ENCODE results near the gene GRIP2.
"Not testable (repeated sequence)": the region's sequence is repeated elsewhere in the genome, so short reads cannot be mapped to it uniquely, and the experiment has no call there.

Gene GRIP2

DNA sequence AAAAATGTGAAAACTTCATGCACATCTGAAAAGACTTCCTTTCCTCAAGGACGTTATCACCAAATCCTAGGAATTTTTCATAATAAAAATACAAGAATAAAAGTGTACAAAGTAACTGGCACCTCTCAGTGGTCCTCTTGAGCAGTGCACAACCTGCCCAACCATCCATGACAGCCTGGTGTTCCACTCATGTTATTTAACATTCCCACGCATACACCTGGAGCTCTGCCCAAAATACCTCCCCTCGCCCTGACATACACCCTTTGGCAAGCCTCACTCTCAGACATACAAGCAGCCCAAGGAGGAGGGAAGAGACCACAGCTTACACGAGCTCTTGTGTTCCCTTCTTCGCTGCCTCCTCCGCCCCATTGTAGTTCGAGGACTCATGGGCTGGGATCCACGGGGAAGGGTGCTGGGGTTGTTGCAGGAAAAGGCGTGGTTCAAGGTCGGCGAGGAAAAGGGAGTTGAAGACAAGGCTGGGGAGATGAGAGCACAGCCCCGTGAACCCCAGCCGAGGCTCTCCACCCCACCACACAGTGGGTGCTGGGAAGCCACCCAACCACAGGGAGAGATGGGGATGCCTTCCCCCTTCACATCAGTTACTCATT is 23.3 kb downstream of the GRIP2 start:
- no peak for DNase-seq (ENCODE audit: low spot score)
- in situ Hi-C loops (cut with MboI; ENCODE audit: low sequenced_read_pairs, unreplicated experiment): no loop called here
- TF ChIP-seq, protein P1, sequence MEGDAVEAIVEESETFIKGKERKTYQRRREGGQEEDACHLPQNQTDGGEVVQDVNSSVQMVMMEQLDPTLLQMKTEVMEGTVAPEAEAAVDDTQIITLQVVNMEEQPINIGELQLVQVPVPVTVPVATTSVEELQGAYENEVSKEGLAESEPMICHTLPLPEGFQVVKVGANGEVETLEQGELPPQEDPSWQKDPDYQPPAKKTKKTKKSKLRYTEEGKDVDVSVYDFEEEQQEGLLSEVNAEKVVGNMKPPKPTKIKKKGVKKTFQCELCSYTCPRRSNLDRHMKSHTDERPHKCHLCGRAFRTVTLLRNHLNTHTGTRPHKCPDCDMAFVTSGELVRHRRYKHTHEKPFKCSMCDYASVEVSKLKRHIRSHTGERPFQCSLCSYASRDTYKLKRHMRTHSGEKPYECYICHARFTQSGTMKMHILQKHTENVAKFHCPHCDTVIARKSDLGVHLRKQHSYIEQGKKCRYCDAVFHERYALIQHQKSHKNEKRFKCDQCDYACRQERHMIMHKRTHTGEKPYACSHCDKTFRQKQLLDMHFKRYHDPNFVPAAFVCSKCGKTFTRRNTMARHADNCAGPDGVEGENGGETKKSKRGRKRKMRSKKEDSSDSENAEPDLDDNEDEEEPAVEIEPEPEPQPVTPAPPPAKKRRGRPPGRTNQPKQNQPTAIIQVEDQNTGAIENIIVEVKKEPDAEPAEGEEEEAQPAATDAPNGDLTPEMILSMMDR (IDR thresholded peaks at IDR 0.05; ENCODE audit: borderline replicate concordance, control extremely low read depth, extremely low read depth, insufficient read depth, missing control alignments): no peak

DNA sequence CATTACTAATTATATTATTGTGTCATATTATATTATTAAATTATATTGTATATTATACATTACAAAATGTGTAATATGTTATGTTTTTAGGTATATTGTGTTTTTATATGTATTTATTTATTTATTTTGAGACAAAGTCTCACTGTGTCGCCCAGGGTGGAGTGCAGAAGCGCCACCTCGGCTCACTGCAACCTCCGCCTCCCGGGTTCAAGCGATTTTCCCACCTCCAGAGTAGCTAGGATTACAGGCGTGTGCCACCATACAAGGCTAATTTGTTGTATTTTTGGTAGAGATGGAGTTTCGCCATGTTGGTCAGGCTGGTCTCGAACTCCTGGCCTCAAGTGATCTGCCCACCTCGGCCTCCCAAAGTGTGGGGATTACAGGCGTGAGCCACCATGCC is 24.6 kb downstream of the GRIP2 start:
- in situ Hi-C loops (cut with MboI; ENCODE audit: low sequenced_read_pairs, unreplicated experiment); DNase-seq (ENCODE audit: low spot score): not testable (repeated sequence)

DNA sequence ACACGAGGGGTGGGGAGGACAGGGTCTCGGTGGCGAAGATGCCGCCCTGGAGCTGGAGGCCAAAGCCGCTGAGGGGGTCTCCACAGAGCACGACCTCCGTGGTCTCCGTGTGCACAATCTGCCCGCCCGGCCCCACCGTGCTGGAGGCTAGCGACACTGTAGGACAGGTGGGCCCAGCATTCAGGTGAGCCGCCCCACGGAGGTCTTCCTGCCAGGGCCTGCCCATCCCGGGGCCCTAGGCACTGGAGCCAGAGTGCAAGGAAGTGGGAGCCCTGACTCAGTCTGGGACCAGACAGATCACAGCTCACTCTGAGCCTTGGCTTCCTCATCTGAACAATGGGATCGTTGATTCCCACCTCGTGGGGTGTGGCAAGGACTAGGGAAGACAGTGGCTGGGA is 25.8 kb downstream of the GRIP2 start:
- TF ChIP-seq, protein P1 (IDR thresholded peaks at IDR 0.05; ENCODE audit: borderline replicate concordance, control extremely low read depth, extremely low read depth, insufficient read depth, missing control alignments): no peak
- in situ Hi-C loops (cut with MboI; ENCODE audit: low sequenced_read_pairs, unreplicated experiment): no loop called here
- no peak for DNase-seq (ENCODE audit: low spot score)

DNA sequence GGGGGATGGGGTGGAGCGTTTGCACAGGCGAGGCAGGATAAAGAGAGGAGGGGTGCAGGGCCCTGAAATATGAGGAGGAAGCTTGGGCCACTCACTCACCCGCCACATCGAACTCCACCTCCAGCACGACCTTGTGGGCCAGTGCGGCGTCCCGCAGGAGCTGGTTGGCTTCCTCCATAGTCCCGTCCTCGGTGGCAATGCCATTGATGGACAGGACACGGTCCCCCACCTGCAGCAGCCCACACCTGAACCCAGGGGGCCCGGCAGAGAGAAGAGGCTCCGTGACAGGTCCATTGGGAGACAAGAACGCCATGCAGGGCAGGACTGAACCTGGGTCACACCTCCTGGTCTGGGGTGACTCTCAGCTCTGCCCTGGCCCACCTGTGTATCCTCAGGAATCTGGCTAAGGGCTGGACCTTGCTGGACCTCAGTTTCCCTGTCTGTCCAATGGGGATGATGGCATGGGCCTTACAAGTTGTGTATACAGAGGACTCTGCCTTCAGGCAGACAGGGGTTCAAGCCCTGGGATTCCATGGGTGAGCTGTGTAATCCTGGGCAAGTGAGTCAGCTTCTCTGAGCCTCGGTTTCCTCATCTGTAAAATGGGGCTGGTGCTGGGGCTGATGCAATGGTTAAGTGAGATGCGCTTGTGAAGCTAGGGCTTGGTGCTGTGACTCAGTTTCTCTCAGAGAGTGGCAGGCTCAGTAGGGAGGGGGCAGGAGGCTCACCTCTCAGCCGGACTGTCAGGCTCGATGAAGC is 26.4 kb downstream of the GRIP2 start:
- DNase-seq (ENCODE audit: low spot score): no peak
- TF ChIP-seq, protein P1 (IDR thresholded peaks at IDR 0.05; ENCODE audit: borderline replicate concordance, control extremely low read depth, extremely low read depth, insufficient read depth, missing control alignments): no peak
- in situ Hi-C loops (cut with MboI; ENCODE audit: low sequenced_read_pairs, unreplicated experiment): no loop called here

DNA sequence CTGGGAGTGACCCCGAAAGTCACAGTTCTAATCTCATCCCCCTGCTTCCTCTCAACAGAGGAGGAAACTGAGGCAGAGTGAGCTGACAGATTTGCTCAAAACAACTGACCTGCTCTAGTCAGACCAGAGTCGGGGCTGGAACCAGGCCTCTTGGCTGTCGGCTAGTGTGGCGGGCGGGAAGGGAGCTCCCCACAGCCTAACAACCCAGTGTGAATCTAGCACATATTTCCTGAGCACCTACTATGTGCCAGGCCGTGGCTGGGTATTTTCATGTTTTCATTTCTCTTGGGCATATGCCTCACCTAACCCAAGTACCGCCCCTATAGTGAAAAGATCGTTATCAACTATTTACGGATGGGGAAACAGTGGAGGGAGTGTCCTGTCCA is 27.2 kb downstream of the GRIP2 start:
- TF ChIP-seq, protein P1 (IDR thresholded peaks at IDR 0.05; ENCODE audit: borderline replicate concordance, control extremely low read depth, extremely low read depth, insufficient read depth, missing control alignments): no peak
- in situ Hi-C loops (cut with MboI; ENCODE audit: low sequenced_read_pairs, unreplicated experiment): no loop called here
- no peak for DNase-seq (ENCODE audit: low spot score)

GRCh38 chr3:14512281-14512941 is 27.7 kb downstream of the GRIP2 start:
- TF ChIP-seq, protein P1 (IDR thresholded peaks at IDR 0.05; ENCODE audit: borderline replicate concordance, control extremely low read depth, extremely low read depth, insufficient read depth, missing control alignments): no peak
- no peak for DNase-seq (ENCODE audit: low spot score)
- in situ Hi-C loops (cut with MboI; ENCODE audit: low sequenced_read_pairs, unreplicated experiment): no loop called here

Measured in GM13976 (cell line).